Measurements from ENCODE around the gene MFSD11. TPM values are rescaled to one million over a fixed set of nuclear protein-coding genes. Genes with fewer than 3 reads are reported as not detected.

Gene MFSD11
- total and polyA plus RNA-seq, 2 donors from 2014 or later = 12.5 to 22.6 TPM

GRCh38 chr17:76733618-76733957 is 4.3 kb upstream of the MFSD11 start:
- Histone ChIP-seq H3K36me3 (ENCODE audit: control insufficient read depth in 2 of 3, insufficient read depth in 3 of 3, low read length in 3 of 3) (peaks cover 12 to 47% (median 23%) of the 10 kb centered on the region in 3 donors), H3K27me3 (ENCODE audit: control insufficient read depth, insufficient read depth, low read length) (no peaks in the 10 kb centered on the region), H3K9ac (ENCODE audit: low read length in 3 of 3) (no peak overlapping the region), H3K4me1 (ENCODE audit: control insufficient read depth in 2 of 3, insufficient read depth in 2 of 3, low read depth in 1 of 3, low read length in 3 of 3) (peaks cover 2 to 25% (median 17%) of the 10 kb centered on the region in 3 donors), H3K27ac (ENCODE audit: low read depth in 2 of 2, low read length in 2 of 2) (no peak overlapping the region), H3K4me3 (ENCODE audit: low read length in 3 of 3) (peak overlapping the region in 1 of 3 donors; percentile 95), H3K9me3 (ENCODE audit: control insufficient read depth in 2 of 3, insufficient read depth in 1 of 3, low read length in 3 of 3) (no peaks in the 10 kb centered on the region)
- TF ChIP-seq CTCF (IDR thresholded peaks at IDR 0.05; ENCODE audit: borderline replicate concordance, extremely low read depth, insufficient read depth) = no peak
- FAIRE-seq (no peak), DNase-seq (no peak)
- intact Hi-C loops (cut with DNase I) = no loop called here

DNA sequence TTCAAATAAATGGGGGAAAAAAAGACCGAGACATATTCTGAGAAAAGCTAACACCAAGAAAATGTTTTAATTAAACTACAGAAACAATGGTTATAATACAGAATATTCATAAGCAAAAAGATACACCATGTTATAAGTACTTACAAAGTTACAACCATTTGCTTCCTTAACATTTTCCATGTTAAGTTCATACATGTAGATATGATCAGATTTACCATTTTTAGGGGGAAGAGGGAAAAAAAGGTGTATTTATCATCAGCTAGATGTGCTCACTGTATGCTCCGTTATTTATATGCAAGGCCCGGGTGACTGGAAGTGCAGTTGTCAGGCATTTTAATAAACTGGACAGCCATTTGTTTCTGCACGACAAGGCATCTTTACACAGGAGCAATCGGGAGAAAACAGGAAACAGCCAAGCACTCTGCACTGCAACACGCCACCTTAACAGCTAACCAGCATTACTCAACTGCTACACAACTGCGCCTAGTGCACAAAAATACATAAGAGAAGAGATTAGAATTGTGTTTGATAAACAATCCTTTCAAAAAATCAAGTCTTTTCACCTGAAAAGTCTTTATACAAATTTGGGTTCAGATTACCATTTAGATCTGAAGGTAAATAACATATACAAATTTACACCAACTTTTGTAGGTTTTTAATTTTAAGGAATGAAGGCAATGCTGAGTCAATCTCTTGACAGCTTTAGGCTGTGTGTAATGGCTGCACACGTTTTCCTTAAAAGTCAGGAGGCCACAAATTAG is 3.7 kb upstream of the MFSD11 start:
- intact Hi-C loops (cut with DNase I) = no loop called here
- peak overlapping the region; percentile 22 to 97 (median 95) for H3K4me3 ChIP-seq (ENCODE audit: low read length in 3 of 3)
- H3K9me3 ChIP-seq (ENCODE audit: control insufficient read depth in 2 of 3, insufficient read depth in 1 of 3, low read length in 3 of 3) = no peaks in the 10 kb centered on the region
- H3K27ac ChIP-seq (ENCODE audit: low read depth in 2 of 2, low read length in 2 of 2) = no peak overlapping the region
- no peaks in the 10 kb centered on the region for H3K27me3 ChIP-seq (ENCODE audit: control insufficient read depth, insufficient read depth, low read length)
- FAIRE-seq (no peak), DNase-seq (peak in 1 of 5 donors; percentile 40)
- H3K36me3 ChIP-seq (ENCODE audit: control insufficient read depth in 2 of 3, insufficient read depth in 3 of 3, low read length in 3 of 3) = peaks cover 12 to 47% (median 23%) of the 10 kb centered on the region in 3 donors
- peaks cover 5 to 29% (median 23%) of the 10 kb centered on the region in 3 donors for H3K4me1 ChIP-seq (ENCODE audit: control insufficient read depth in 2 of 3, insufficient read depth in 2 of 3, low read depth in 1 of 3, low read length in 3 of 3)
- no peak for TF ChIP-seq CTCF (IDR thresholded peaks at IDR 0.05; ENCODE audit: borderline replicate concordance, extremely low read depth, insufficient read depth)
- H3K9ac ChIP-seq (ENCODE audit: low read length in 3 of 3) = peak overlapping the region in 2 of 3 donors; percentile 29 to 96

- FAIRE-seq (no peak), DNase-seq (peak in 1 of 5 donors; percentile 44)
- Histone ChIP-seq H3K27me3 (ENCODE audit: control insufficient read depth, insufficient read depth, low read length) (no peaks in the 10 kb centered on the region), H3K4me1 (ENCODE audit: control insufficient read depth in 2 of 3, insufficient read depth in 2 of 3, low read depth in 1 of 3, low read length in 3 of 3) (peaks cover 5 to 28% (median 23%) of the 10 kb centered on the region in 3 donors), H3K27ac (ENCODE audit: low read depth in 2 of 2, low read length in 2 of 2) (no peak overlapping the region), H3K36me3 (ENCODE audit: control insufficient read depth in 2 of 3, insufficient read depth in 3 of 3, low read length in 3 of 3) (peaks cover 12 to 44% (median 23%) of the 10 kb centered on the region in 3 donors), H3K9me3 (ENCODE audit: control insufficient read depth in 2 of 3, insufficient read depth in 1 of 3, low read length in 3 of 3) (no peaks in the 10 kb centered on the region), H3K4me3 (ENCODE audit: low read length in 3 of 3) (peak overlapping the region; percentile 83 to 97 (median 95)), H3K9ac (ENCODE audit: low read length in 3 of 3) (peak overlapping the region; percentile 65 to 96 (median 75))
- intact Hi-C loops (cut with DNase I) = no loop called here
- no peak for TF ChIP-seq CTCF (IDR thresholded peaks at IDR 0.05; ENCODE audit: borderline replicate concordance, extremely low read depth, insufficient read depth)
These were observed 2.9 kb upstream of the MFSD11 start for GRCh38 chr17:76735006-76735405.
